Measurements from ENCODE around the gene IFITM2. TPM values are rescaled to one million over a fixed set of nuclear protein-coding genes. Genes with fewer than 3 reads are reported as not detected.
"Not testable (repeated sequence)": the region's sequence is repeated elsewhere in the genome, so short reads cannot be mapped to it uniquely, and the experiment has no call there.

The IFITM2 gene
- total RNA-seq, 2 donors from 2014 or later = 87.9 to 171 TPM

DNA sequence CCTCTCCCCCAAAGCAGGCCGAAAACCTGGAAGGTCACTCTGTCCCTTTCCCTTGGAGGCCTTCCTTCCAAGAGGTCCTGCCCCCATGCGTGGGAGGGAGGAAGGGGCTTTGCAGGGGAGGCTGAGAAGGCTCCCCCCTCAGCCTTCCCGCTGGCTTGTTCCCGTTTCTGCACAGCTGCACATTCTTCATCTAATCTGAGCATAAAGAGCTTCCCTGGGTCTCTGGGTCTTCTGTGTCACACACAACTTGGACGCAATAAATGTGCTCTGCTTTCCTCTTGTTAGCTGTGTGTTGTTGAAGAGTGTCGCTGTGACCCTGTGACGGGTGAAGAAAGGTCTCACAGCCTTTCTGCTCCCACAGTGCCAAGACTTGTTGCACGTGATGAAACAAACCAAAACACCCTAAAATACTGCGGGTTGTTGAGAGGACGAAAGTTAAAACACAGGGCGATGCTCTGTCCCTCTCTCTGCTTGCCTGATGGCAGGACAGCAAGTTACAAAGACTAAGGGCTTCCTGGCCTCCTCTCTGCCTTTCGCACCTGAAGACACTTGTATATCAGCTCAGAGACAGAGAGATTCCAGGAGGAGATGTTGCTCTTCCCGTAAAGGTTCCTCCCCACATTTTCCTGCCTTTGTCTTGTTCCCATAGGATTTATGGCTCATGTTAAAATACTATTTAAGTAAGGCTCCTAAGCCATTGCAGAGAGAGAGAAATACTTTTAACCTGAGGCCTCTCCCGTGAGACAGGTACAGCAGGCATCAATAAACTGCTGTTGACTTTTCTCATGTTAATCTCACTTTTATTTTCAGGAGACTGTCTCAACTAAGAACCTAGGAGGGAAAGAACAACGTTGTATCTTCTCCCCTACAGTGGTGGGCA, 28.4 kb downstream of the IFITM2 start:
- no peaks in the 10 kb centered on the region for H3K27me3 Mint-ChIP-seq
- H3K9me3 Mint-ChIP-seq = no peaks in the 10 kb centered on the region
- H3K36me3 Mint-ChIP-seq = no peaks in the 10 kb centered on the region
- H3K4me1 Mint-ChIP-seq (ENCODE audit: low read depth in 2 of 2) = peaks cover 23 to 33% of the 10 kb centered on the region in 2 donors
- DNase-seq (ENCODE audit: low spot score) (no peak), ATAC-seq (no peak)
- no peak overlapping the region for H3K4me3 Mint-ChIP-seq
- peak overlapping the region in 1 of 2 donors; percentile 1 for H3K27ac Mint-ChIP-seq

DNA sequence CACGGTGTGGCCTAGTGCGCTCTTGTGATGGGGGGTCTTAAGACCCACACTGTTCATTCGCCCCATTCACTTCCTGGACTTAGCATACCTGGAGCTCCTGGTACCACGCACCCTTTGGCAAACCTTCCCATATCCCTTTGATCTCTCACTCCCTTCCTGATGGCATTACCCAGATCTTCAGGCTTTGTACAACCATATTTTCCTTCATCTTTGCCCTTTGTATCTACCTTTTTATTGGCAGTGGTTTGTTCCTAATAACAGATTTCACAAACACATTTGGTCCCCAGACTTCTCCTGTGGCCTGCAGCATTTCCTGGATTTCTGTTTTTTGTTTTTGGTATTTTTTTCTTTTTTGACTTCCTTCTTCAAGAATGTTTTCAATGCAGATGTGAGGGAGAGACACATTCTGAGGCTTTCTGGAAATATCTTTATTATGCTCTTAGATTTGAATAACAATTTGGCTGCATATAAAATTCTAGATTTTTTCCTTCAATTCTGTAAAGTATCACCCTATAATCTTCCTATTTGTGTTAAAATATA, 29.1 kb downstream of the IFITM2 start:
- Mint-ChIP-seq H3K36me3 (no peaks in the 10 kb centered on the region), H3K4me3 (no peak overlapping the region), H3K27ac (peak overlapping the region in 1 of 2 donors; percentile 1), H3K27me3 (no peaks in the 10 kb centered on the region), H3K9me3 (no peaks in the 10 kb centered on the region), H3K4me1 (ENCODE audit: low read depth in 2 of 2) (peaks cover 23 to 34% of the 10 kb centered on the region in 2 donors)
- DNase-seq (ENCODE audit: low spot score) (no peak), ATAC-seq (no peak)

DNA sequence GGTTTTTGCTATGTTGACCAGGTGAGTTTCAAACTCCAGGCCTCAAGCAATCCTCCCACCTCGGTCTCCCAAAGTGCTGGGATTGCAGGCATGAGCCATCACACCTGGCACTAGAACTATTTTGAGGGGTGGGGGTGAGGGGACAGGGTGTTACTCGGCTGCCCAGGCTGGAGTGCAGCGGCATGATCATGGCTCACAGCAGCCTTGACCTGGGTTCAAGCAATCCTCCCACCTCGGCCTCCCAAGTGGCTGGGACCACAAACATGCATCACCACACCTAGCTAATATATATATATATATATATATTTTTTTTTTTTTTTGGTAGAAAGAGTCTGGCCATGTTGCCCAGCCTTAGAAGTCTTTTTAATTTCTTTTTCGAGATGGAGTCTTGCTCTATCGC, 30.1 kb downstream of the IFITM2 start:
- no peaks in the 10 kb centered on the region for H3K27me3 Mint-ChIP-seq
- no peak overlapping the region for H3K27ac Mint-ChIP-seq
- H3K9me3 Mint-ChIP-seq = no peaks in the 10 kb centered on the region
- H3K4me1 Mint-ChIP-seq (ENCODE audit: low read depth in 2 of 2) = peaks cover 21 to 34% of the 10 kb centered on the region in 2 donors
- no peak for DNase-seq (ENCODE audit: low spot score)
- no peaks in the 10 kb centered on the region for H3K36me3 Mint-ChIP-seq
- H3K4me3 Mint-ChIP-seq = no peak overlapping the region
- no peak for ATAC-seq

DNA sequence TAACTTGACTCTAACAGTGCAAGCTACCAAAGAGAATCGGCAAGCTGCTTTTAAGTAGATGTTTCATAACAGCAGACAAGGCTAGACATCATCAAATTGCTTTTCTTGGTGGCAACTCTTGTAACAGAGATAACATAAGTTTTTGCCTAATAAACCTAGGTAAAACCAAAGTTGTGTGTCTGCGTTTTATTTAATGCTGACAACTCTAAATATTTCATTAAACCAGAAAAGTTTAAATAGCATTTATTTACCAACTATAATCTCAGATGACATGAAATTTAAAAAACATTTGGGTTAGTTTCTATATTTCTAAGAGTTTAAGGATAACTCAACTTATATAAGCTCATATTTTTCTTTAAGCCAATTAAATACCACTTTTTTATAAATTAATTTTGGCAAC, 32.3 kb downstream of the IFITM2 start:
- no peak for DNase-seq (ENCODE audit: low spot score)
- Mint-ChIP-seq H3K36me3 (no peaks in the 10 kb centered on the region), H3K9me3 (no peaks in the 10 kb centered on the region)

DNA sequence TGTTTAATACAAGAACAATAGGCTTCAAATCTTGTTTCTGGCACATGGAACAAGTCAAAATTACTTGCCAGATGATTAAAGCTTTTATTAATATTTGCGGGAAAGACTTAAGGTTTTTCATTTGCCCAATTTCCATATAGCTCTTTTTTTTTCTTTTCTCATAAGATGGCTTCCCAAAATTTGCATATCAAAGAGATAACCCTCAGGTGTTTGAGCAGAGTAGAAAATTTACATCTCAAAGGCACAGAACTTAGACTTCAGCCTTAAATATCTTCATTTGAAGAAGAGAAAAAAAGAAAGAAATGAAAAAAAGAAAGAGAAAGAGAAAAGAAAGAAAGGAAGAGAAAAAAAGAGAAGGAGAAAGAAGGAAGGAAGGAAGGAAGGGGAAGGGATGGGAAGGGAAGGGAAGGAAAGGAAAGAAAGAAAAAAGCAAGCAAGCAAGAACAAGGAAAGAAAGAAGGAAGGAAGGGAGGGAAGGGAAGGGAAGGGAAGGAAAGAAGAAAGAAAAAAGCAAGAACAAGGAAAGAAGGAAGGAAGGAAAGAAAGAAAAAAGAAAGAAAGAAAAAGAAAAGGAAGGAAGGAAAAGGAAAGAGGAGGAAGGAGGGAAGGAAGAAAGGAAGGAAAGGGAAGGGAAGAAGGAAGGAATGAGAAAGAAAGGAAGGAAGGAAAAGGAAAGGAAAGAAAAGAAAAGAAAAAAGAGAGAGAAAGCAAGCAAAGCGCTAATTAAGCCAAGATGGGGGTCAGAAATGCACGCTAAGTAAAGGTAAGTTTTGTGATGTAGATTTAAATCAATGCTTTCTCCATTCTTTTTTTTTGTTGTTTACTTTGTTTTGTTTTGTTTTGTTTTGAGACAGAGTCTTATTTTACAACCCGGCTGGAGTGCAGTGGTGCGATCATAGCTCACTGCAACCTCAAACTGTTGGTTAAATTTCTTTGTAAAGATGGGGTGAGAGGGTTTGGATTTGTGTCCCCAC, 33.2 kb downstream of the IFITM2 start:
- Mint-ChIP-seq H3K36me3 (no peaks in the 10 kb centered on the region), H3K27me3 (no peaks in the 10 kb centered on the region), H3K4me1 (ENCODE audit: low read depth in 2 of 2) (peaks cover 14 to 23% of the 10 kb centered on the region in 2 donors), H3K27ac (no peak overlapping the region), H3K4me3 (no peak overlapping the region), H3K9me3 (no peaks in the 10 kb centered on the region)
- DNase-seq (ENCODE audit: low spot score) (no peak), ATAC-seq (no peak)

More for the DNA sequence above, 32.3 kb downstream of the IFITM2 start:
- Mint-ChIP-seq H3K27ac (no peak overlapping the region), H3K27me3 (no peaks in the 10 kb centered on the region), H3K4me1 (ENCODE audit: low read depth in 2 of 2) (peaks cover 14 to 26% of the 10 kb centered on the region in 2 donors), H3K4me3 (no peak overlapping the region)
- no peak for ATAC-seq

DNA sequence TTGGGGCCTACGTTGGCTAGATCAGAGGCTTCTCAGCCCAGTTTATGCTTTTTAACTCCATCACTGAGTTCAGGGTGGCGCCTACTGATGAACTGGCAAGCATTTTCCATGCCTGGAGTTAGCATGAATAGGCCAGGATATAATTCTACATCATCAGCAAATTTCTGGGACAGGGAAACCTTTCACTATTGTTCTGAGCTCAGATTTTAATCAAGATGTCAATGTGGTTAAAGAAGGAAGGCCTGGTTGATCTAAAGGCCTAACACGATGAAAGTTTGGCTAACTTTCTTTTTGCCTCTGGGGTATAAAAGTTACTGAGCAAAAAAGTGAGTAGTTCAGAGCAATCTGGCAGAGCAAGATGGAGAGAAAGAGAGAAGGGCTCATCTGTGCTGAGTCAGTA, 34.7 kb downstream of the IFITM2 start:
- no peak overlapping the region for H3K4me3 Mint-ChIP-seq
- H3K4me1 Mint-ChIP-seq (ENCODE audit: low read depth in 2 of 2) = peaks cover 14% of the 10 kb centered on the region in 2 donors
- peak overlapping the region in 1 of 2 donors; percentile 31 for H3K27ac Mint-ChIP-seq
- no peak for ATAC-seq
- no peaks in the 10 kb centered on the region for H3K36me3 Mint-ChIP-seq
- no peak for DNase-seq (ENCODE audit: low spot score)
- no peaks in the 10 kb centered on the region for H3K27me3 Mint-ChIP-seq
- H3K9me3 Mint-ChIP-seq = no peaks in the 10 kb centered on the region

DNA sequence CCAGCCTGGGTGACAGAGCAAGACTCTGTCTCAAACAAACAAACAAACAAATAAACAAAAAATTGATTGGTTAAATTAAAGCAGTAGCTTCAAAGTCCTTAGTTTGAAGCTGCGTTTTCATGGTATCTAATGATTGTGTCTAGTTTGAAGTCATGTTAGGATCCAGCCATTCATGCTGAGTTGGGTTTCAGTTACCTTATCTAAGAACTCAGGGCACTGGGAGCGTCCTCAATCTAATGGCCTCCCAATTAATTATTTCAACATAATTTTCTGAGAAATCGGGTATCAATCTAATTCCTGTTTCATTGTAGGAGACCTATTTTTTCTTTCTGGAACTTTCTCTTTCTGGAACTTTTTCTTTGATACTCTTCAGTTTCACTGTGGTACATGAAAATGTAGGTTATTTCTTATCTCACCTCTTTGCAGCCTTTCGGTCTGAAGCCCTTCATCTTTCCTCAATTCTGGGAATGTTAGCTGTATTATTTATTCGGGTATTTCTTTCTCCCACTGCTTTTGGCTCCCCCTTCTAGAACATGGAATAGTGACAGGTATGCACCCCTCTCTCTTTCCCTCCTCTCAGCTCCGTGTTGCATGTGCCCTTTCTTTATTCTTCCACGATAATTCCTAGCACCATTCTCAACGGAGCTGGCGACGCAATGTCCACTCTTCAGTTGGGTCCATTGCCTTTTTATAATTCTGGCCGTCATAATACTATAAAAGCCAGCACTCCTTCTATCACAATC, 37.4 kb downstream of the IFITM2 start:
- Mint-ChIP-seq H3K27me3 (no peaks in the 10 kb centered on the region), H3K36me3 (no peaks in the 10 kb centered on the region), H3K9me3 (no peaks in the 10 kb centered on the region), H3K27ac (no peak overlapping the region), H3K4me1 (ENCODE audit: low read depth in 2 of 2) (peaks cover 15 to 18% of the 10 kb centered on the region in 2 donors), H3K4me3 (no peak overlapping the region)
- no peak for DNase-seq (ENCODE audit: low spot score)
- no peak for ATAC-seq

DNA sequence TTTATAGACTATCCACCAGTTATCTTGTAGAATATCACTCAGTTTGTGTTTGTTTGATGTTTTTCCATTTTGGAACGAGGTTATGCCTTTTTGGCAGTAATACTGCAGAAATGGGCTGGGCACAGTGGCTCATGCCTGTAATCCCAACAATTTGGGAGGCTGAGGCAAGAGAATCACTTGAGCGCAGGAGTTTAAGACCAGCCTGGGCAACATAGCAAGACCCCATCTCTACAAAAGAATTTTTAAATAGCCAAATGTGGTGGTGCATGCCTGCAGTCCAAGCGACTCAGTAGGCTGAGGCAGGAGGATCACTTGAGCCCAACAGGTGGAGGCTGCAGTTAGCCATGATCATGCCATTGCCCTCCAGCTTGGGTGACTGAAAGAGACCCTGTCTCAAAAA, 38.9 kb downstream of the IFITM2 start:
- Mint-ChIP-seq H3K4me3 (no peak overlapping the region), H3K36me3 (no peaks in the 10 kb centered on the region), H3K27me3 (no peaks in the 10 kb centered on the region), H3K4me1 (ENCODE audit: low read depth in 2 of 2) (peaks cover 18 to 26% of the 10 kb centered on the region in 2 donors), H3K9me3 (no peaks in the 10 kb centered on the region), H3K27ac (no peak overlapping the region)
- ATAC-seq (no peak), DNase-seq (ENCODE audit: low spot score) (no peak)

DNA sequence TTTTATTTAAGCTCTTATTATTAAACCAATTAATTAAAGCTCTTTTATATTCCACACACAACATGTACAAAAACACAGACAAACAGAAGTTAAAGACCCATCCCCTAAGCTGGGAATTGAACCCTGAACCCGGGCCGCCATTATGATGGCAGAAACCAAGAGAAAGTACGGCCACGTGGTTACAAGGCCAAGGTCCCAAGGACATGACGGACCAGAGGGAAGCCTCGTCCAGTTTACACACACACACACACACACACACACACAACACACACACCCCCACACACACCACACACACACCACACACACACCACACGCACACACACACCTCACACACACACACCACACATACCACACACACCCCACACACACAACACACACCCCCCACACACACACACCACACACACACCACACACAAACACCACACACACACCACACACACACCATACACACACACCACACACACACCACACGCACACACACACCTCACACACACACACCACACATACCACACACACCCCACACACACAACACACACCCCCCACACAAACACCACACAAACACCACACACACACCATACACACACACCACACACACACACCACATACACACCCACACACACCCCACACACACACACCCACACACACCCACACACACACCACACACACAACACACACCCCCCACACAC, 41.8 kb downstream of the IFITM2 start:
- not testable (repeated sequence) for DNase-seq (ENCODE audit: low spot score); ATAC-seq; H3K9me3 Mint-ChIP-seq; H3K36me3 Mint-ChIP-seq; H3K4me3 Mint-ChIP-seq; H3K27me3 Mint-ChIP-seq
- H3K27ac Mint-ChIP-seq = peak overlapping the region; percentile 47 to 72
- H3K4me1 Mint-ChIP-seq (ENCODE audit: low read depth in 2 of 2) = peaks cover 37 to 38% of the 10 kb centered on the region in 2 donors

DNA sequence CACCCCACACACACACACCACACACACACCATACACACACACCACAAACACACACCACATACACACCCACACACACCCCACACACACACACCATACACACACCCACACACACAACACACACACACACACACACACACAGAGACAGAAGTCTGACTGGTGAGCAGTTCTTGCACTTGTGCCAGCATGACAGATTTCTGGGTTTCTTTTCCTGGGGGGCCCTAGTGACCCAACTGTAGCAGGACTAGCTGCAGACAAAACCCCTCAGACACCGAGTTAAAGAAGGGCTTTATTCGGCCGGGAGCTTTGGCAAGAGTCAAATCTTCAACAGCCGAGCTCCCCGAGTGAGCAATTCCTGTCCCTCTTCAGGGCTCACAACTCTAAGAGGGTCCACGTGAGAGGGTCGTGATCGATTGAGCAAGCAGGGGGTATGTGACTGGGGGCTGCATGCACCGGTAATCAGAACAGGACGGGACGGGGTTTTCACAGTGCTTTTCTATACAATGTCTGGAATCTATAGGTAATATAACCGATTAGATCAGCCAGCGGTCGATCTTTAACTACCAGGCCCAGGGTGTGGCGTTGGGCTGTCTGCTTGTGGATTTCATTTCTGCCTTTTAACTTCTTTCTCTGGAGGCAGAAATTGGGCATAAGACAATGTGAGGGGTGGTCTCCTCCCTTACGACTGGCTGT, 42.6 kb downstream of the IFITM2 start:
- peak in 1 of 2 donors; percentile 48 for ATAC-seq
- not testable (repeated sequence) for H3K36me3 Mint-ChIP-seq; H3K27me3 Mint-ChIP-seq; H3K9me3 Mint-ChIP-seq; DNase-seq (ENCODE audit: low spot score)
- H3K27ac Mint-ChIP-seq = peak overlapping the region; percentile 47 to 72
- peak overlapping the region; percentile 71 for H3K4me3 Mint-ChIP-seq
- peaks cover 37 to 38% of the 10 kb centered on the region in 2 donors for H3K4me1 Mint-ChIP-seq (ENCODE audit: low read depth in 2 of 2)

DNA sequence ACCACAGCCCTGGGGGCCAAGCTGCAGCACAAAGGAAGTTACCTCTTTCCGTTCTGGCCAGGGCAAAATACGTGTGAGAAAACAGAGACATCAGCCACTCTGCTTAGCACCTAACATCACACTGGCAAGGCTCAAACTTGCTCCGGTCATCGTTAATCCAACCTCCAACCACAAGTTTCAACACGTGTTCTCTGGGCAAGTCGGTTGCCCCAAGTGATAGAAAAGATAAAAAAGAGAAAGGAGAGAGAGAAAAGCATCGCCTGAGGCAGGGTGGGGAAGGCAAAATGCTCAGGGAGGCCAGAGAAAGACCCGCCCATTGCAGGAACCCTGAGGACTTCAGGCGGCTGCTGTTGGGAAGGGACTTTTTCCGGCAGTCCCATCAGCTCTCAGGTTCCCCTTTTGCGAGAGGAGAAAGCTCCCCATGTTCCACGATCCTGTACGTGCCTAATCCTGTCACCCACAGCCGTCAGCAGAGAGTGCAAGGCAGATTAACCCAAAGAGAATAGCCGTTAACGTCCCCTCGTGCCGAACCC, 43.2 kb downstream of the IFITM2 start:
- no peaks in the 10 kb centered on the region for H3K9me3 Mint-ChIP-seq
- ATAC-seq = peak; percentile 85 to 90
- H3K4me3 Mint-ChIP-seq = peak overlapping the region; percentile 71
- peak; percentile 76 for DNase-seq (ENCODE audit: low spot score)
- peak overlapping the region; percentile 47 to 72 for H3K27ac Mint-ChIP-seq
- H3K4me1 Mint-ChIP-seq (ENCODE audit: low read depth in 2 of 2) = peaks cover 37 to 38% of the 10 kb centered on the region in 2 donors
- H3K36me3 Mint-ChIP-seq = no peaks in the 10 kb centered on the region
- H3K27me3 Mint-ChIP-seq = no peaks in the 10 kb centered on the region

DNA sequence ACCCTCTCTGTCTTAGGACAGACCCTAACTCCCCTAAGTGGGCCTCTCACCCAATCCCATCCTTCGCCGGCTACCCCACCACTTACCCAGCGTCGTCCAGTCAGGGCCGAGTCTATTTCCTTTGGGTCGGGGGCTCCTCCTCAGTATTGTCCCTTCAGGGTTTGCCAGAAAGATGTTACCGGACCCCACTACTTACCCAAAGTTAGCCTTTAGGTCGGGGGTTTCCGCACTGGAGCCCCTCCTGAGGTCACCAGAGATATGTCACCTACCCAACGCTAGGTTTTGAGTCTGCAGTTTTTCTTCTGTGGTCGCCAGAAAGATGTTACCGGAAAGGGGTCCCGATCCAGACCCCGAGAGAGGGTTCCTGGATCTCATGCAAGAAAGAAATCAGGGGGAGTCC, 43.8 kb downstream of the IFITM2 start:
- peaks cover 37 to 38% of the 10 kb centered on the region in 2 donors for H3K4me1 Mint-ChIP-seq (ENCODE audit: low read depth in 2 of 2)
- peak overlapping the region; percentile 71 for H3K4me3 Mint-ChIP-seq
- H3K36me3 Mint-ChIP-seq = no peaks in the 10 kb centered on the region

More for the DNA sequence above, 43.8 kb downstream of the IFITM2 start:
- no peaks in the 10 kb centered on the region for H3K27me3 Mint-ChIP-seq
- DNase-seq (ENCODE audit: low spot score) = no peak
- H3K27ac Mint-ChIP-seq = peak overlapping the region; percentile 47 to 72
- H3K9me3 Mint-ChIP-seq = no peaks in the 10 kb centered on the region
- ATAC-seq = no peak
